ENCODE data around the gene CHD2.
"Not testable (repeated sequence)": the region's sequence is repeated elsewhere in the genome, so short reads cannot be mapped to it uniquely, and the experiment has no call there.

Gene CHD2

DNA sequence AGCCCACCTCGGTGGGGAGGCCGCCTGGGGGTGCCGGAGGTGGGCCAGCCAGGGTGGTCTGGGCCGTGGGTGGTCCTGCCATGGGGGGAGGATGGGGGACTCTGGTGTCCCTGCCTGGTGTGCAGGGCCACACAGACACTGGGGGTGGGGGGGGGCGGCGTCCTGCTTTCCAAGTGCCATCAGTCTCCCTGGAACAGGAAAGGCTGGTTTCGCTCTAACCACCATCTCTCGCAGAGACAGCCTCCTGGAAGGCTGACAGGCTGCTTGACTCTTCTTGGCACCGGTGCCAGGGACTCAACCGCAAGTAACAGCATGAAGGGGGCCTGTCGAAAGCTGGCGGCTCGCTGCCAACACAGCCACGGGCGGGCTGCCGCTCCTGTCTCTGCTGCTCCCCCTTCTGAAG lies 148.6 kb downstream of the CHD2 start:
- DNase-seq (ENCODE audit: low spot score), result no peak

DNA sequence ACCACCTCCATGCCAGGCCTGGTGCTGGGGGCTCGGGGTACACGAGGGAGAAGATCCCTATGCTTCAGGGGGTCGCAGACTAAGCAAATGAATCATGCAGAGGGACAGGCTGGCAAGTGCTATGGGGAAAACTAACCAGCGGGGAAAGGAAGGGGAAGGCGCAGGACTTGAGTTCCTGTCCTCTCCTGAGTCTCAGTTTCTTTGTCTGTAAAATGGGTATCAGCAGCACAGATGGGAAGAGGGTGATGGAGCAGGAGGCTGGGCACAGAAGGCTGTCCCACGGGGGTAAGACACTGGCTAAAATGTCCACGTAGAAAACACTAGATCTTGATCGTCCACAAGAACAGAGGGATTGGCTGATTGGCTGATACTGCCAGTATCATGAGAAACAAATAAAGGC lies 149.1 kb downstream of the CHD2 start:
- DNase-seq (ENCODE audit: low spot score), result no peak

DNA sequence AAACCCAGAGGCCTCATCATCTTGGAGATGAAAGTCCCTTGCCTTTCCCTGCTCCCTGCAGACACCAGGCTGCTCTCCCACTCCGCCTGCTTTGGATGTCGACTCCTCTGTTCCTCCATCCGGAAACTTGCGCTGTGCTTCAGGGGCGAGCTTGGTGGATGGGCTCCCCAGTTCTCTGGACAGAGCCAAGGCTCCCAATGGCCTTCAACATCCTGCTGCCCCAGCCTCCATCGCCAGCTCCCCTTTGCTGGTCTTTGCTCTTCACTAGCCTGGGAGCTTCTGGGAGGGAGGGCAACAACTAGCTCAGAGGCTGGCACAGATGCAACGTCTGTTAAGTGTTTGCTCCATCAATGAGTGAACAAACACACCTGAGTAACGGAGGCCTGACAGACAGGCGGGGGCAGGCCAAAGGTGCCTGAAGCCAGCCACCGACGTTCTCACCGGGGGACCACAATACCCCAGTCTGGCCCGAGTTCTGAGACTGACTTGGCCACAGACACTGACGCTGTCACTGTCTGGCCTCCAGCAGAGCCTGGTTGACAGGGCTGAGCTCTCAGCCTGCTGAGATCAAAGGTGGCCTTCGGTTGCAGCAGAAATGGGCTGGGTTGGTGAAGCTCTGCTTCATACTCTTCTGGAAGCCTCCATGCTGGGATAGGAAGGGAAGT lies 149.9 kb downstream of the CHD2 start:
- DNase-seq (ENCODE audit: low spot score), result no peak

DNA sequence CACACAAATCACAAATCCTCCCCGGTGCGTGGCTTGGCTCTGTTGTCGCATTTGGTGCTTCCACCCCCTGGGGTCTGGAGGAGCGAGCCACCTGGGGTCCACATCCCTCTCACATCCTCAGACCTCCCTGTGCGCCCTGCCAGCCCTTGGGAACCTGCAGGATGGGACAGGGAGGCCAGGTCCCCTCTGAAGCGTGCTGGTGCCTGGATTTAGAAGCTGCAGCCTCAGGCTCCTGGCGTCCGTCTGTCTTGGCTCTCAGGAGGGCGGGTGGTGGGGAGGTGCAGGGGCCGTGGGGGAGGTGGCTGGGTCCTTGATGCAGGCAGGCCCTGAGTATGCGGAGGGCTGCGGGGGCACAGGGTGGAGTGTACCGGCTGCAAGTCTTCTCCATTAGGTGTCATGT lies 150.5 kb downstream of the CHD2 start:
- DNase-seq (ENCODE audit: low spot score), result no peak

DNA sequence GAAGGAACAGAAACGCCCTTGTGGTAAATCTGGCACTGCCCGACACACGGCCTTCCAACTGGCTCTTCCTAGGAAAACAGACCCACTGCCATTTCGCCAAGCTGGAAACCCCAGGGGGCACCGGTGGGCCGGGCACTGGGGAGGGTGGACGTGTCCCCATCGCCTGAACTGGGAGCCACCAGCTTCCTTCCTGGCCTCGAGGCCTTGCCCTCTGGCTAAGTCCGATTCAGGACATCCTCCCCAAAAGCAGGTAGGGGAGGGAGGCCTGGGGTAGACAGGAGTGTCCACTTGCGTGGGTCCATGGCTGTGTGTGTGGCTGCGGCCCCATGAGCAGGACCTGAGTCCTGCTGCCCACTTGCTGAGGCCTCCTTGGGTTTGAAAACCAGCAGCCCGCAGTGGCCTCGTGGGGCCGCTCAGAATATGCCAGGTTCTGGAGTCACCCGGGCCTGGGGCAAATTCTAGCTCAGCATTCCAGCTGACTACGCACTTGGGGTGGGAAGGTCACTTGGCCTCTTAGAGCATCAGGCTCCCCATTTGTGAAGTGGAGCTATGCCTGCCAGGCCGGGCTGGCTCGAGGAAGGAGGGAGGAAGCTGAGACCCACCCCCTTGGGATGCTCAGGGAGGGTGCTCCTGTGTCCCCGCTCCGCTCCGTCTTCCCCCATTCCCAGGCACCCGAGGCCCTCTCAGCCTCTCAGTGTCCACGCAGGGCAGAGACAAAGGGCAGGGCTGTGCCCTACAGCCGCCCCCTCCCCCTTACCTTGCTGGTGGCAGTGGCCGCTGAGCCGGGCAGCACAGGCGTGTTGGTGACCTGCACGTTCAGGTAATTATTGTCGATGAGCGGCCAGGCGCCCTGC lies 151.3 kb downstream of the CHD2 start:
- no peak for DNase-seq (ENCODE audit: low spot score)

DNA sequence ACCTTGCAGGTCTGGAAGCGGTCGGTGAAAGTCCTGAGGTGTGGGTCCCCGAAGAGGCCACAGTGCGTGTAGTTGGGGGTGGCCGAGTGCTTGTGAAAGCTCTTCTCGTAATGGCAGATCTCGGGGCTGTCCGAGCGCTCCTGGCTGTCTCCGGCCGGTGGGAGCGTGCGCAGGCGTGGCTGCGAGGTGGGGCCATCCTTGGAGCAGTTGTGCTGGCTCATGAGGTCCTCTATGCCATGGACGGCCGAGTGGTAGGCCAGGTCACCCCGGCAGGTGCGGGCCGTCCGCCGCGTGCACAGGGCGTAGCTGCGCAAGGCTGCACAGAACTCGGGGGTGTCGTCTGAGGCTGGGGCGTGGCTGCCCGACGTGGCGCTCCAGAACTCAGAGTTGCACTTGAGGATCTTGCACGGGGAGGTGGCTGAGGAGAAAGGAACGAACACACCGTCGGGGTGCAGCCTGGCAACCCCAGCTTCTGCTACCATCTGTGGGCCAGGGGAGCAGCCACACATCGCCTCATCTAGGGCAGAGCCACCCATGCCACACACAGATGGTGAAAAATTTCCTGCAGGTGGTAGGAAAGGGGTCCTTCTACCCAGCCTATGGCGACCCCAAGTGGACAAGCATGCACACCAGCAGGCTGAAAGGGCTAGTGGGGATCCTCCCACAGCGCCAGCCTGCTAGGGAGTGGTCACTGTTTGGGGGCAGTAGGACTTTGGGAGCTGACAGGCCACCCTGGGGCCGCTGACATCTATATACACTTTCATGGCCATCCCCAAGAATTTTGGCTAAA lies 152.2 kb downstream of the CHD2 start:
- DNase-seq (ENCODE audit: low spot score), result no peak

DNA sequence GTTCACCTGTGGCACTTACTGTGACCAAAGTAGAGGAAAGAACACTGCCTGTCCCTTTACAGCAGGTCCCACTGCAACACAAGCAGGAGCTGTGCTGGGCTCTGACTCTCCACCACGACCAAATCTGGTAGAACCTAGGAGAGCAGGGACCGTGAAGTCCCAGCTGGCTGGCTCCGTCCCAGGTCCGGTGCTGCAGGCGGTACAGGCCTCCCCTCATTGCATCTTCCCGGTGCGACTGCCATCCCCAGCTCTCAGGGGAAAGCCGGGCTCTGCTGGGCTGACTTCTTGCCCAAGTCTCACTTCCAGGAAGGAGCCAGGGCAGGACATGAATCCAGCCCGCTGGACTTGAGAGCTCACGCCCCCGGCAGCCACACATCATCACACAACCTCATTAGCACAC lies 155.1 kb downstream of the CHD2 start:
- no peak for DNase-seq (ENCODE audit: low spot score)

DNA sequence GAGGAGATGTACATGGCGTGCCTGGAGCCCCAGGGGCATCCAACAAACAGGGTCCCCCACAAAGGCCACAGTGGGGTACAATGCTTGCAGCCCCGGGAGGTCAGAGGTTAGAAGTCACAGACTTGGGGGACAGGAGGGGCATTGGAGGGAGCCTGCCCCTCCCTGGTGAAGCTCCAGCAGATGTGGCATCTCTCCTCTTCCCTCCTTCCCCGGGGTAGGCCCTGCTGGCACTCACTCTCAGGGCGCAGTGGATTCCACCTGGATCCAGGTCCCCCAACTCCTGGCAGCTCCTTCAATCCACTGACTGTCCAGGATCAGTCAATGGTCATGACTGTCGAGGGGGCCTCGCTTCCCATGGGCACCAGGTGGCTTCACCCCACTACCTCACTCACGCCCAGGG lies 156.7 kb downstream of the CHD2 start:
- DNase-seq (ENCODE audit: low spot score), result no peak

DNA sequence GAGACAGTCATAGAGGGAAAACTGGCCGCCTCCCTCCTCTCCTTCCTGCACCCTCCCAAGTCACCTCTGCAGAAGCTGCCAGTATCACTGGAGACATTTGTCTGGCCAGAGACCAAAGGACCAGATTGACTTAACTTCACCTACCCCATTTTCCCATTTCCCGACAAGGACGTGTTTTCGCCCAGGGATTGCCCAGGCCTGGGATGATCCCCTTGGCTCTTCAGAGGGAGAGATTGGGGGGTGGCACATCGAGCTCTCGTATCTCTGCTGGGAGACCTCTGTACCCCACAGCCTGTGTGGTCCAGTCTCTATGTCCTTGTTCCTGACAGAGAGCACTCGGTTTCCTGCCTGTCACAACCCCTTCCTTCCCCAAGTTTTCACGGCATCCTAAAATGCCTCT lies 157.5 kb downstream of the CHD2 start:
- DNase-seq (ENCODE audit: low spot score), result no peak

DNA sequence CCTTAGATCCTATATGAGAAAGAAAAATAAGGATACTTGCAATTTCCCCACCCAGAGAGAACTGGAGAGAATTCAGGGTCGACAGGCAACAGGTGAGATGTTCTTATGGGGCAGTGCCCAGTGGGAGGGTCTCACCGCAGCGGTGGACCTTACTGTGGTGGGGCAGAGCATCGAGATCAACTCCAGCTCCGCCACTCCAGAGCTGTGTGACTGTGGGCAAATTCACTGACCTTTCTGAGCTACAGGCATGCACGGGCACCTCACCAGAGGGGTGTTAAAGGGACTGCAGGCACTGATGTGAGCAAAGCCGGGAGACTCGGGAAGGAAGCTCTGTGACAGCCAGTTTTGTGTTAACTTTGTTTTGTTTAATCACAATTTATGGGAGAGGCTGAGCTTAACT lies 158.0 kb downstream of the CHD2 start:
- DNase-seq (ENCODE audit: low spot score), result no peak

DNA sequence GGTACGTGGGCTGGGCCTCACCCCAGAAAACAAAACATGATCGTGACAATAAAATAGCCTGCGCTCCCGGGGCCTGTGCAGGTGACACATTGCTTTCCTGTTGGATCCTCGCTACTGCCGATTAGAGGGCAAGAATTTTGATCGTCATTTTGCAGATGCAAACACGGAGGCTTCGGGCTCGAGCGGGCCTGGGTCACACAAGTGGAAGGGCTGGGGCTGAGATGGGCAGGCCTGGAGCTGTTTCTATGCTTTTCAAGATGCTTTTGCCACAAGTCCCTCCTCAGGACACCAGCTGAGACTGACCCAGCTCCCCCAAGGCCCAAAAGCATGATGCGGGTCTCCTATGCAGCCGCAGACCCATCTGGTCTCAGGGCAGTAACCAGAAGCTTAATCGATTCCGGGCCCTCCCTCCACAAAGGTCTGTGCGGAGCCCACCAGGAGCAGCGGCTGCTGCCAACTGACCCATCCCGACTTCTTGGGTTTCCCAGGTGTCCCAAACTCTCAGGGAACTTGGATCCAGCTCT lies 158.8 kb downstream of the CHD2 start:
- DNase-seq (ENCODE audit: low spot score), result no peak

DNA sequence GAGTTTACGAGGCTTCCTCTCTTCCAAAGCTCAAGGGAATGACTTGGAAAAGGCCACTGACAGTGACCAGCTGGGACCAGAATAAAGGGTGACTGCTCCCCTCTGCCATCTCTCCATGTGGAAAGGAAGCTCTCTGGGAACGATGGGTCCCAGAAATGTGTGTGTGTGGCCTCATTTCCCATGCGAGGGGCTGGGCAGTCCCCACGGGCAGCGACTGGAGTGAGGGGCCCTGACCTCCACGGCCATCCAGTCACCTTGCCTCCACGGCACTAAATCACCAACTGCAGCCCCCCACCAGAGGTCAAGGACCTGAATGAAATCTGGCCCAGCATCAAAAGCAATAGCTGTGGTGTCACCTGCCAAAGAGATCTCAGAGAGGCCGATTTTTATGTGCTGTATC lies 159.3 kb downstream of the CHD2 start:
- DNase-seq (ENCODE audit: low spot score), result no peak

DNA sequence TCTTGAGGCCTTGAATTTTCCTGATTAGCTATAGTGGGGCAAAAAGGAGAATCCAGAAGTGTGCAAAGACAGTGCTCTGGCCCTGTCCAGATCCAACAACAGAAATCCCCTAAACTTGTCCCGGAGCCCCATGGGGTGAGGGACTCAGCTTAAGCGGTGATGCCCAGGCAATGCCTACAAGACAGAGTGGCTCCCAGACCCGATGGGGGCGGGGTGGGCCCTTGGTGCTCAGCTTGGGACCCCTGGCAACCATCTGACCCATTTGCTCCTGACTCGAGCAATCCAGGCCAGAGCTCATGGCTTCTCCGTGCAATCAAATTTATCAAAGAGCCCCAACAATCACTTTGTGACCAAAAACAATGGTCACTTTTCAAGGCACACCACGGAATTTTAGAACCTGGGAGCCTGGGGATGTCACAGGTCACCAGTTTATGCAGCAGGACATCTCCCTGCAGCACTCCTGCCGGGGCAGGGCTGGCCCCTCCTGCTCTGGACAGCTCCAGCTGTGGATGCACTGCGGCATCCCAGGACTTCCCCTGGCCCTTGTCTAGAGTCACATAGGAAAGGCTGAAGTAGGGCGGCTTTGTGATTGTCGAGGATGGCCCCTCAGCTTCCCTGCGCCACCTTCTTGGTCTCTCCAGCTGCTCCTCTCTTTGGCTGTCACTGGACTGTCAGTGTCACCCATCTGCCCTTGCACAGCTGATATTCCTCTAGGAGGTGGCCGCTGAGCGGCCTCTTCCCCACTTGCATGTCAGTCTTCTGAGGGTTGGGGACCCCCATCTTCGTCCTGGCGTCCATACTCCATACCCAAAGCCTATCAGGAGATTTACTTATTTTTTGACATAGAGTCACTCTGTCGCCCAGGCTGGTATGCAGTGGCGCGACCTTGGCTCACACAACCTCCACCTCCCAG lies 160.5 kb downstream of the CHD2 start:
- DNase-seq (ENCODE audit: low spot score), result no peak

DNA sequence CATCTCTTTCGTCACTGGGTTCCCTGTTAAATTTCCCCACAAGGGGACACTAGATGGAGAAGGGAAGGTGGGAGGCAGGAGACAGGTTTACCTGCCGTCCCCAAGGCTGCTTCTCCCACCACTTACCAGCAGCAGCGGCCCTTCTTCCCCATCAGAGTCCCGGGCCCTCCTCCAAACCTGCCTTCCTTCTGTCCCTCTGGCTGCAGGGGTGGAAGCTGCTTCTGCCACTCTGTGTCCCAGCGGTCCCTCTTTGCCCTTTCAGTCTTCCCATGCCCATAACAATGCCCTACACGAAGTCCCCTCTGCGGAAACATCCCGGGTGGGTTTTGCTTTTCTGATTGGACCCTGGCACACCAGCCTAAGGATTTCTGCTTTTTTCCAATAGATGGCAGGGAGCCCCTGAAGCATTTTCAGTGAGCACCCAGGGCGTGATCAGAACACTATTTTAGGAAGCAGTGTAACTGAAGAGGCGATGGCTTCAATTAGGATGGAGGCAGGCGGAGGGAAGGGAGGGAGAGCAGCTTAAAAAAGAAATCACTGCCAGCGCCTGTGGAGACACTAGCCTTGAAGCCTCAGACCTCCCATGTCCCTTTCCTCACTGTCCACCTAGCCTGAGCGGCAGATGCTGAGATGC lies 162.6 kb downstream of the CHD2 start:
- not testable (repeated sequence) for DNase-seq (ENCODE audit: low spot score)

DNA sequence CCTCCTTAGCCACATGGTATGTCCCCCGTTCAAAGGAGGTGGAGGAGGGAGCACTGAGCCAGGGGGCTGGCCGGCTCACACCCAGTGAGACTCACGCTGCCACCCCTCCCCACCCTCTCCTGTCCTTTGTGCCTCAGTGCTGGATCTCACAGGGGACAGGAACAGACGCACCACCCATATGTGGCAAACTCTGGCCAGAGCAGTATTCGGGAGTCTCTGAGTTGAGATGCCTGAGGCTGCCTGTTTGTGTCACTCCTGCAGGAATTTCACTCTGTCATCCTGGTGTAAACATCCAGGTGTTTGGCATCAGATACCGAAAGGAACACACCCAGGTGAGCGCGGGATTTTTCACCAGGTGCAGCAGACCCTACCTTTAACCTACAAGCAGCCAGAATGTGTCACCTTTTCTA lies 163.1 kb downstream of the CHD2 start:
- DNase-seq (ENCODE audit: low spot score), result peak; percentile 76

DNA sequence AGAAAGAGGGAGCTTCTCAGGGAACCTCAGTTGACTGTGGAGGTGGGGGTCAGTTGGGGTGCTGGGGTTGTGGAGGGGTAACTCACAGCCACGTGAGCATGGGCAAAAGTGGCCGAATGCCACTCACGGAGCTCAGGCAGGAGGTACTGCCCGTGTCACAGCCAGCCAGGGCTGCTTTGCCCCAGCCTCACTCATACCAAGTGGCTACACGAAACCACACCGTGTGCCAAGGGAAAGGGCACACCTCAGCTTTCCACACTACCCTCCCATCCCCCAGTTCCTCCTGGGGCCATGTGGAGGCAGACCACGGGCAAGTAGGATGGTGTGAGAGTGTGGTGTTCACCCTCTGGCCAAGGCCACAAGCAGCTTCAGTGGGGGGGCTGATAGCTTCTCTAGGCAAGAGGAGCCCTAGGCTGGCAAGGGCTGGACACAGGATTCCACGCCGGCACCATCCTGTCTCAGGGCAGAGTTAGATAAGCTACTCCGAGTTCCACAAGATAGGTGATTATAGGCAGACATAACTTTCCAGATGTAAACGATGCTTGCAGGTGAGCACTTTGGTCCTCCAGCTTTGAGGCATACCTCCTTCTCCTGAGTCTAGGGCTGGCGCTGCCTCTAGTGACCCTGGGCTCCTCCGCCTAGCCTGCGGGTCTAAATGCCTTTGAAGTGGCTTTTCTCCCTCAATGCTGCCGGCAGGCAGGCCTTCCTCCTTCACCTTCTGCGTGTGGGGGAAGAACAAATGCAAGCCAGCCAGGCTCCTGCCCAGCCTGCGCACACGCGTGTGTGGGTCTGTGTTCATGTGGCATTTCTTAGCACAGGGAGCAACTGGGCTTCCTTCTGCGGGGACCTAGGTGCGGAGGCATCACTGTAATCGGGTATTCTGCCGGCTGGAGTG lies 163.9 kb downstream of the CHD2 start:
- DNase-seq (ENCODE audit: low spot score), result peak; percentile 65

DNA sequence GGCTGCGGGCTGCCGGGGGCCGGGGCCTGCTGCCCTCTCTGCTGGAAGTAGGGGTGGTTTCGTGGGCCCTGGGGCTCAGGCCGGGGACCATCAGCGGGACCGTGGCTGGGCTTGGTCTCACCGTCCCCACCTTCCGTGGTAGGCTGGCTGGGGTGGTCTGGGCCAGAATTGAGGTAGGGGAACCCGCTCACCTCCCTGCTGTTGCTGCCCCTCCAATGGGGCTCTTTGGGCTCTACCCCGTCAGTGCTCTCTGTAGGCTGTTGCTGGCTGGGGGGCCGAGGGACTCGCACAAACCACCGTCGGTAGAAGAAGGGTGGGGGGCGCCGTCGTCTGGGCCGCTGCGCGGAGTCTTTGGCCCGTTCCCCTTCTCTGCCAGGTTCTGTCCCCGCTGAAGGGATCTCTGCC lies 165.5 kb downstream of the CHD2 start:
- DNase-seq (ENCODE audit: low spot score), result no peak

DNA sequence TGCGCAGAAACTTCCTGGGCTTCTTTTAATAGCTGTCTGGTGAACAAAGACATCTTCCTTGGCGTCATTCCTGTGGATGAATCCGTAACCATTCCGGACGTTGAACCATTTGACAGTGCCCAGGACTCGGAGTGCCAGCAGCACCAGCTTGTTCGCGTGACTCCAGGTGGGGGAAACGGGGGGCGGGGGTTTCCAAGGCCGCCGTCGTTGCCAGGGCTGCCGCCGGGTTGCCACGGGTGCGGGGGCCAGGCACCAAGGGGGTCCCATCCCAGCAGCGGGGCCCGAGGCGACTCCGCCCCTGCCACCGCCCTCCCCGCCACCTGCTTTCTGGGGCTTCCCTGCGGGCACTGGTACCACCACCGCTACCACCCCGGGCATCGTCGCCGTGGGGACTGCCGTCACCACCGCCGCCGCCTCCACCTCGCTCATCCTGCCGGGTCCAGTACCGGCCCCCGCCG lies 166.1 kb downstream of the CHD2 start:
- no peak for DNase-seq (ENCODE audit: low spot score)

DNA sequence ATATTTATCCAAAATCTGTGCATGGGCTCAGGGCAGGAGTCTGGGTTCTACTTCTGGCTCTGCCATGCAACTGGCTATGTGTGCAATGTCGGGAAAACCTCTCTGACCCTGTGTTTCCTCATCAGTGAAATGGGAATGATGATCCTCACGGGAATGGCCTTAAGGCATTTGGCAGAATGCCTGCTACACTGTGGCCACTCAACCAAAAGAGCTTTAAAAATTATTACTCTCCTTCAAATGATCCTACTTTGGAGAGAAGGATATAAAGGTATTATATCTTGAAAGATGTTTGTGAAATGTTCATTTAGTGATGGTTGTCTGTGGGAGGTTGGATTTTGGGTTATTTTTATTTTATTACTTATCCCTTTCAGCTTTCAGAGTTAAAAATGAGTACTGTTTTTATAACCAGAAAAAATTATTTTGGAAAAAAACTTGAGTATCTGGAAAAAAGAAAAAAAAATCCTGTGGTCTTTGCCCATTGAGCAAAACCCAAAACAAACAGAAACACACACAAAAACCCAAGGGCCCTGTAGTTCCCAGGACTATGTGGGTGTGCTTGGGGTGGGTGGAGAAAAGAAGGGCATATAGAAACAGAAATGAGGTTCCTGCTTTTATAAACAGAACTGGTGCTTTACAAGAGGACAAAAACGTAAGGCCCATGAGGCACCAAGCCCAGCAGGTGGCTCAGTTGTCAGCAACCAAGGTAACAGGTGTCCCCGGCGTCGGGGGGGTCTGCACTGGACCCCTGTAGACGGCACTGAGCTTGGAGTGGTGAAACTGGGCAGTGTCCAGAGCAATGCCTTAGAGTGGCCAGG lies 166.9 kb downstream of the CHD2 start:
- no peak for DNase-seq (ENCODE audit: low spot score)
